ENCODE measurements around the gene SLC41A1. TPM values are rescaled to one million over a fixed set of nuclear protein-coding genes. Genes with fewer than 3 reads are reported as not detected.

Gene SLC41A1
- total RNA-seq, 1 experiment from 2014 or later: 17.2 TPM

DNA sequence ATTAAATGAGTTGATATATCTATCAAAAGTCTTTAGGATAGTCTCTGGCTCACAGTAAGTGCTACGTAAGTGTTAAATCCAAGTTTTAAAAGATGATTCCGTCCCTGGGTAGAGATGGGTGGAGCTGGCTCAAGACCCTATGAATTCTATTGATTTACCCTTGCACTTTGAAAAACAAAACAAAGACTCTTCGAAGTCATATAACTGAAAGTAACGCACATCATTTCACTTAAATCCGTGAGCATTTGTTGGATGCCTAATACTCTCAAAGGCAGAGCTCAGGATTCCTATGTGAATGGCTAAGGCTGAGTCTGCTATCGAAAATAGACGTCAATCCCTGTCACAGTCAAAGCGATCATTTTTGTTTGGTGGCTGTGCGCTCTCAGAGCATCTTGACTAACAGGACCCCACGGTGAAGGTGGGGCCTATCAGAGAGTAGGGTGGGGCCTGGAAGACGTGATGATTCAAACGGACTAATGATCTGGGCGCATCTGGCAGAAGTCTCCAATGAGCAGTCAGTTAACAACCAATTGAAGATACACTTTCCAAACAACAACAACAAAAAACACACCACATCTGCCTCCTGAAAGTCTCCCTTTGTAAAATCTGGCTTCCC, 61.9 kb downstream of the SLC41A1 start:
- H3K27me3 ChIP-seq (ENCODE audit: low read length): no peaks in the 10 kb centered on the region
- H3K9ac ChIP-seq (ENCODE audit: low read length): peak overlapping the region; percentile 93; the same call in 1 of the 2 replicates
- no peak for TF ChIP-seq EZH2phosphoT487 (IDR thresholded peaks at IDR 0.05; ENCODE audit: borderline replicate concordance, low read length)
- TF ChIP-seq, protein P1, sequence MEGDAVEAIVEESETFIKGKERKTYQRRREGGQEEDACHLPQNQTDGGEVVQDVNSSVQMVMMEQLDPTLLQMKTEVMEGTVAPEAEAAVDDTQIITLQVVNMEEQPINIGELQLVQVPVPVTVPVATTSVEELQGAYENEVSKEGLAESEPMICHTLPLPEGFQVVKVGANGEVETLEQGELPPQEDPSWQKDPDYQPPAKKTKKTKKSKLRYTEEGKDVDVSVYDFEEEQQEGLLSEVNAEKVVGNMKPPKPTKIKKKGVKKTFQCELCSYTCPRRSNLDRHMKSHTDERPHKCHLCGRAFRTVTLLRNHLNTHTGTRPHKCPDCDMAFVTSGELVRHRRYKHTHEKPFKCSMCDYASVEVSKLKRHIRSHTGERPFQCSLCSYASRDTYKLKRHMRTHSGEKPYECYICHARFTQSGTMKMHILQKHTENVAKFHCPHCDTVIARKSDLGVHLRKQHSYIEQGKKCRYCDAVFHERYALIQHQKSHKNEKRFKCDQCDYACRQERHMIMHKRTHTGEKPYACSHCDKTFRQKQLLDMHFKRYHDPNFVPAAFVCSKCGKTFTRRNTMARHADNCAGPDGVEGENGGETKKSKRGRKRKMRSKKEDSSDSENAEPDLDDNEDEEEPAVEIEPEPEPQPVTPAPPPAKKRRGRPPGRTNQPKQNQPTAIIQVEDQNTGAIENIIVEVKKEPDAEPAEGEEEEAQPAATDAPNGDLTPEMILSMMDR (conservative IDR thresholded peaks at IDR 0.05; ENCODE audit: low read depth, low read length): no peak
- TF ChIP-seq EZH2 (IDR thresholded peaks at IDR 0.05; ENCODE audit: low read length, unreplicated experiment): no peak
- H3K79me2 ChIP-seq (ENCODE audit: low read length): peaks cover 37% of the 10 kb centered on the region
- ATAC-seq (no peak), DNase-seq (no peak)
- CTCF ChIA-PET: no interaction called here
- H3K9me2 ChIP-seq (replicated peaks; ENCODE audit: low read length): no peaks in the 10 kb centered on the region
- H3K36me3 ChIP-seq (ENCODE audit: low read depth, low read length): peaks cover 16% of the 10 kb centered on the region; the same call in 1 of the 2 replicates
- H3K4me3 ChIP-seq (ENCODE audit: low read length): no peak overlapping the region
- intact Hi-C loops (cut with micrococcal nuclease): no loop called here
- H3K4me1 ChIP-seq (ENCODE audit: insufficient read depth, low read length): peaks cover 24% of the 10 kb centered on the region
- peak overlapping the region; percentile 97 for H2AFZ ChIP-seq (ENCODE audit: low read length)
- POLR2A ChIA-PET (ENCODE audit: unreplicated experiment): no interaction called here
- H3K9me3 ChIP-seq (ENCODE audit: low read length): no peaks in the 10 kb centered on the region
- H3K4me2 ChIP-seq (ENCODE audit: low read length): peak overlapping the region; percentile 91; the same call in 1 of the 2 replicates
- no peaks in the 10 kb centered on the region for H3F3A ChIP-seq (ENCODE audit: low read length, unreplicated experiment)
- no TSS peak for BruUV-seq (replicated peaks)
- no peak overlapping the region for H3K27ac ChIP-seq (ENCODE audit: low read length)
- peaks cover 30% of the 10 kb centered on the region for H4K20me1 ChIP-seq (ENCODE audit: low read length)

DNA sequence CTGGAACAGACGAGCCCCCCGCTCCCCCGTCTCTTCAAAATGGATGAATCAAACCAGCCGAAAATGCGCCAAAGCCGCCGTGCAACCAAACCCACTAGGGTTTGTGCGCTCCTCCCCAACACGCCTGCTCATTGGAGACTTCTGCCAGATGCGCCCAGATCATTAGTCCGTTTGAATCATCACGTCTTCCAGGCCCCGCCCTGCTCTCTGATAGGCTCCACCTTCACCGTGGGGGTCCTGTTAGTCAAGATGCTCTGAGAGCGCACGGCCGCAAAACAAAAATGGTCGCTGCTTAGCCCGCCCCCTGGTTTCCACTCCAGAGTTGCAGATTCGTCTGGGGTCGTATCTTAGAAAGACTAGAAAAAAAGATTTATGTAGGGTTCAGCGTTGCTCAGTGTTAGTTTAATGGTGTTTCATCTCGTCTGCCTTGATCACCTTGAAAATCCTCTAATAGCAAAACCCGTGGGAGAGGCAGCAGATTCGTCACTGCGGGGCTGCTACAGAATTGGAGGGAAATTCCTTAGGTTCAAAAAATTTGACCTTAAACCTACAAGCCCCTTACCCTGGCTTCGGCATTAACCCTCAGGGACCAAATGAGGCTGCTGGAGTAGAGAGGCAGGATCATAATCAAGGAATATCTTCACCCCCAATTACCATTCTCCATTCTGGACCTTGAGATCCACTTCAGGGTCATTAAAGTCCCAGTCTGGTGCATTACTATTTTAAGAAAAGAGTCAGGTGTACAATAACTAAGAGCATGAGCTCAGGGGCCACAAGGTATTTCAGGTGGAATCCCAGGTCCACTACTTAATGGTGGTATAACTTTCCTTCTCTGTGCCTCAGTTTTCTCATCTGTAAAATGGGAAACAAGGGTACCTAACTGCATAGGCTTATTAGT, 62.6 kb downstream of the SLC41A1 start, which contains the start of gene NUCKS1:
Gene NUCKS1 (minus strand): TSS at position 45 of the 898 bp plus-strand sequence. CDS start 209 bp downstream, outside the sequence.
- H3K4me3 ChIP-seq (ENCODE audit: low read length): peak within 1 kb of the TSS; percentile 86
- H3K79me2 ChIP-seq (ENCODE audit: low read length): peaks cover 44% of the 10 kb centered on the region
- H3K36me3 ChIP-seq (ENCODE audit: low read depth, low read length): peaks cover 16% of the 10 kb centered on the region; the same call in 1 of the 2 replicates
- intact Hi-C loops (cut with micrococcal nuclease): loop anchor here (1.0 kb wide), 1 partner anchor 63 kb away; the partner anchor contains the start of gene SLC41A1
- TSS peak; percentile 85 for BruUV-seq (replicated peaks)
- H3K9ac ChIP-seq (ENCODE audit: low read length): peak within 1 kb of the TSS; percentile 93
- H3K4me2 ChIP-seq (ENCODE audit: low read length): peak within 1 kb of the TSS; percentile 91
- POLR2A ChIA-PET (ENCODE audit: unreplicated experiment): no interaction called here
- peak within 1 kb of the TSS; percentile 97 for H2AFZ ChIP-seq (ENCODE audit: low read length)
- H3K9me2 ChIP-seq (replicated peaks; ENCODE audit: low read length): no peaks in the 10 kb centered on the region
- peaks cover 37% of the 10 kb centered on the region for H4K20me1 ChIP-seq (ENCODE audit: low read length)
- no peak for TF ChIP-seq EZH2 (IDR thresholded peaks at IDR 0.05; ENCODE audit: low read length, unreplicated experiment)
- TF ChIP-seq EZH2phosphoT487 (IDR thresholded peaks at IDR 0.05; ENCODE audit: borderline replicate concordance, low read length): no peak
- TF ChIP-seq, protein P1 (conservative IDR thresholded peaks at IDR 0.05; ENCODE audit: low read depth, low read length): no peak
- CTCF ChIA-PET: no interaction called here
- ATAC-seq (peak; percentile 78), DNase-seq (peak; percentile 99)
- H3K27me3 ChIP-seq (ENCODE audit: low read length): no peaks in the 10 kb centered on the region
- H3K27ac ChIP-seq (ENCODE audit: low read length): peak within 1 kb of the TSS; percentile 81
- no peaks in the 10 kb centered on the region for H3F3A ChIP-seq (ENCODE audit: low read length, unreplicated experiment)
- H3K9me3 ChIP-seq (ENCODE audit: low read length): no peaks in the 10 kb centered on the region
- H3K4me1 ChIP-seq (ENCODE audit: insufficient read depth, low read length): peaks cover 25% of the 10 kb centered on the region
